Inflammatory macrophage treated with lipopolysaccharide for 4 hours (primary cell): ENCODE results near the gene FTCDNL1.
A peak's percentile ranks its signal among the peaks of the same experiment; 100 is the strongest.

Source experiments
- DNase-seq: peaks from one replicate; pipeline ENCODE4 v3.0.0-alpha.2; 2020

The FTCDNL1 gene

GRCh38 chr2:199778655-199779054, 72.3 kb downstream of the FTCDNL1 start:
- DNase-seq: peak; percentile 30

DNA sequence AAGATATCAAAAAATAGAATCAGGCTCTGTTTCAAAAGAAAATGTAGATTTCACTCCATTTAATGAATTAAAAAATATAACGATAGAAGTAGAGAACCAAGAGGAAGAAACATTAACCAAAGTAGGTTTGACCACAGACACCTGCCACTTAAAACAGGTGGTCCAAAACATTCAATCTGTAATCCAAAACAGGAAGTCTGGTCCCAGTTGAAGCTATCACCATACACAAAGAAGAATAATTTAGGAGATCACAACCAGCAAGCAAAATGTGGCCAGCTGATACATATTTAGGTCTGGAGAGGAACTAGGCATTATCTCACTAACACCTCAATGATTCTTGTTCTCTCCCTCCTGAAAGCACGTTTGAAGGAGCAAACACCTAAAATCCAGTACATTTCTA, 73.1 kb downstream of the FTCDNL1 start:
- no peak for DNase-seq

DNA sequence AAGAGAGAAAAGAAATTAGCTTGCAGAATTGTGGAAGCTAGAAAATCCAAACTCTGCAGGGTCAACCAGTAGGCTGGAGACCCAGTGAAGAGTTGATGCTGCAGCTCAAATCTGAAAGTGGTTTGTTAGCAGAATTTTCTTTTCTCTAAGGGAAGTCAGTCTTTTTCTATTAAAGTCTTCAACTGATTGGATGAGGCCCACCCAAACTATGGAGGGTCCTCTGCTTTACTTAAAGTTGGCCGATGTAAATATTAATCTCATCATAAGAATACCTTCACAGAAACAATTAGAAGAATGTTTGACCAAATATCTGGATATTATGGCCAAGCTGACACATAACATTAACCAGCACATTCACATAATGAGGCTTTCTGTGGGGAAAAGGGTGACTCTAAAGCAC, 73.7 kb downstream of the FTCDNL1 start:
- no peak for DNase-seq

- no peak for DNase-seq
Measured at GRCh38 chr2:199775267-199775666, 75.7 kb downstream of the FTCDNL1 start.

DNA sequence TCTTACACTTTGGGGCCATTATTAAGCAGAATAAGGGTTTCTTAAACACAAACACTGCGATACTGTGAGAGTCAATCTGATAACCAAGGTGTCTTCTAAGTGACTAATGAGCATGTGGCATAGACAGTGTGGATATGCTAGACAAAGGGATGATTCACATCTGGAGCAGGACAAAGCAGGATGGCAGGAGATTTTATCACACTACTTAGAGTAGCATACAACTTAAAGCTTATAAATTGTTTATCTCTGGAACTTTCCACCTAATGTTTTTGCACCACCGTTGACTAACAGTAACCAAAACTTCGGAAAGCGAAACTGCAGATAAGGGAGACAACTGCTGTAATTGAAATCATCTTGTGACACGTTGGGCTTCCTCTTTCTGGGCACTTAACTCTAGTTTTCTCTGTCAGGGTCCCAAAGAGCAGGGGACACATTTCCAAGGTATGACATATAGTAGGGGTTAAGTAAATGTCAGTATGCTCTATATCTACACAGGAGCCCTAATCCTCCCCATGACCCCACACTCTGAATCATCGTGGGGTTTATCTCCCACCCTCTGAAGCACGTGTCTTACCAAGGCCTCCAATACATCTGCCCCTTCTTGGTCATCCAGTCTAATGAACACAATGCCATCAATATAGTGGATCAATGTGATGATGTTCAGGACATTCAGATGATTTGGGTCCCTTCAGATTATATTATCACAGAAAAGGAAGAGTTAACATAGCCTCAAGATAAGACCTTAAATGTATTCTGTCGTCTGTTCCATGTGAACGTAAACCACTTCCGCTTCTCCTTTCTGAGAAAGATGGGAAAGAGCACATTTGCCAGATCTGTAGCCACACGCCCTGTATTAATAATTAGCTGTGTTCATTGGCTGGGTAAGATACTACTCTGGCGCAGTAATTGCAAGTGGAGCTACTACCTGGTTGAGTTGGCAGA, 78.7 kb downstream of the FTCDNL1 start:
- DNase-seq: peak; percentile 85

DNA sequence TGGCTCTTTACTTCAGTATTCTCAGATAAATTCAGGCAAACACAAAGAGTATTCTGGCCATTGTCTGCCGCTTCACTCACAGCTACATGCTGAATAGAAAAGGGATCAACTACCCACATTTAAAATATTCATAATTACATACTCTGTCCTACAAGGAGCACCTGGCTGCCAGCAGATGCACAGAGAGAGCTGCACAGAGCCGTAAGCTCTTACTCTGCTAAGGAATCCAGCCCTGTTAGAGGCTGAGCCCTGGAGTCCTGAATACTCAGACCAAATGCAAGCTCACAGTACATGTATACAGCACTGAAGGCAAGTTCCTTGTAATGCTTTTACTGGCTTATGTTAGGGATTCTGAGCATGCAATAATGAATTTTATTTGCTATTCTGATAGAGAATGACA, 80.3 kb downstream of the FTCDNL1 start:
- DNase-seq: no peak

GRCh38 chr2:199765646-199766045, 85.3 kb downstream of the FTCDNL1 start:
- no peak for DNase-seq

- DNase-seq: no peak
Measured at GRCh38 chr2:199764273-199764800, 86.7 kb downstream of the FTCDNL1 start.

DNA sequence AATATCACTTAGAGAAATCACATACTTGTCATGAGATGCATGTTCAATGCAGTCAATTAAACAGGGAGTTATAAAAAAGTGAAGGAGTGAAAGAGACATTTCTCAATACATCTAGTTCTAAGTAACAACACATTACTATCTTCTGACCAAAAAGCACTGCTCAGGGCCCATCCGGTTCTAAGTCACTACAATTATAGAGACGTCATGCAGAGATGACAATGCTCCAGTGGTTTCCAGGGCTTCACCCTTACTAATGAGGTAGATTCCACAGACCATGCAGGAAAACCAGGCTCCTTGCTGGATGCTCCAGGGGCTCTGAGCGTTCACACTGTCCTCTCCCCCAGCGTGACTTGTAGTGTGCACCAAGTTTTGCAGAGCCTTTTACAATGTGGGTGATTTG, 88.0 kb downstream of the FTCDNL1 start:
- no peak for DNase-seq

DNA sequence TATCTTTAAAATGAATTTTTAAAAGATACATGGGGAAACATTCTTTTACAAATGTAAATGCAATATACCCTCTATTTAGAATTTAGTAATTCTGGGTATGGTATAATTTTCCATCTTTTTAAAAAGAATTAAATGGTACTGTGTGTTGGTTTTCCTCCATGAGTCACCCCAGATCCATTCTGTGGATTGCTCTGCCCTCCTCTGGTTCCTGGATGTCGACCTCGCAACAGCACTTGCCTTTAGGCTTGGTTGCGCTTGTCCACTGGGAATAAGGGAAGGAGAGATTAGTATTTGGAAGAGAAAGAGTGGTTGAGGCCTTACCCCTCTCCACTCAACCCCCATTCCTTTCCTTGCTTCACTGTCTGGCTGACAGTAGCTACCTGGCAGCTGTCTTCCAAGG, 90.4 kb downstream of the FTCDNL1 start:
- no peak for DNase-seq

DNA sequence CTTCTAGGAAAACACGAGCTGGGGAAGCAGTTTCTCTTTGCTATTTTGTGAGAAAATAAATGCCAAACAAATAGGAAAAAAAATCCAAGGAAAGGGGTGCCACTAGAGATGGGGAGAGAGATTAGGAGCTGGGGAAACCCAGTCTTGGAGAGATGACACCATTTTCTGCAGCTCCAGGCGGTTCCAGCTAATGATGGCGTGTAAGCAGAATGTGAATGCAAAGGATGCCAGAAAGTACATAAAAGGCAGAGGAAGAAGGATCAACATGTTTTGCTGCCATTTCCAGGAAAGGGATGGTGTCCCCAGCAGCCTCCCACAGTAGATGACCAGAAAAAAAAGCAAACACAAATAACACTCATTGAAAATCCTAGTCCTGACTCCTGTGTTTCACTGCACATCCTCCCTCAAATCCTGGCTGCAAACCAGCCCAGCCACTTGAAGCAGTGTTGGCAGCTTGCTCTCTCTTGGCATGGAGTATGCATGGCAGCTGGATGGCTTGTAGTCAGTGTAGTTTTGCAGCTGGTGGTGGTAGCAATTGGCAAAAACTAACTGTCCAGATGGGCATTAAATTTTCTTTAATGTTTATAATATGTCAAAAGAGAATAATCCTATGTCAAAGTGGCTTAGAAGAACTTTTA, 93.6 kb downstream of the FTCDNL1 start:
- no peak for DNase-seq

DNA sequence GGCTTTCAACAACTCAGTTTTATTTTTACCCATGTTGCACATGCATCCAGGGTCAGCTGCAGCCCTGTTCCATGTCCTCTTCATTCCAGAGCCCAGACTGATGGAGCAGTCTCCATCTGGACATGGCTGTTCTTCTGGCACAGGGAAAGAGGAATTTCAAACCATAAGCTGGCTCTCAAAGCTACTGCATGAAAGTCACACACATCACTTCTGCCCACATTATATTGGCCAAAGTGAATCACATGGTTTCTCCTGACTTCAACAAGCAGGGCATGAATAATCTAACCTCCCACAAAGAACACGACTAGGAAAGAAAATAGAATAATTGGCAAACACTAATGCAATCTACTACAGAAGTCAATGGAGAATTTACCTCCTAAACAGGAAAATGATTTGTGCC, 94.2 kb downstream of the FTCDNL1 start:
- DNase-seq: peak; percentile 36

DNA sequence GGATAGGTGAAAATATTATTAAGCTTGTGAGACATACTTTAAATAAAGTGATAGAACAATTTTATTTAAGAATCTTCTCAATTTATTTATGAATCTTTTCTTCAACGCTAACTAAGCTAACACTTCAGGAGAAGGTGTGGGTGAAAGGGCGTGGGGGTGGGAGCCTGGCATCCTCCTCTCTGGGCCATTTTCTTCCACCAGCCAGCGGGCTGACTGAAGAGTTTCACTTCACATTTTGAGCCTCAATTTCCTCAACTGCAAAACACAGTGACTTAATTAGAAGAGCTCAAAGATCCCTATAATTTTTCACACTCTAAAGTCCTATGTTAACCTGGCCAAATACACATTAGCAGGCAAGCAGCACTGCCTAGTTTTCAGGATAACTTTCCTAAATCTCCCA, 94.8 kb downstream of the FTCDNL1 start:
- DNase-seq: peak; percentile 42

GRCh38 chr2:199754766-199755165, 96.2 kb downstream of the FTCDNL1 start:
- DNase-seq: no peak

GRCh38 chr2:199751492-199752120, 99.4 kb downstream of the FTCDNL1 start:
- DNase-seq: no peak

DNA sequence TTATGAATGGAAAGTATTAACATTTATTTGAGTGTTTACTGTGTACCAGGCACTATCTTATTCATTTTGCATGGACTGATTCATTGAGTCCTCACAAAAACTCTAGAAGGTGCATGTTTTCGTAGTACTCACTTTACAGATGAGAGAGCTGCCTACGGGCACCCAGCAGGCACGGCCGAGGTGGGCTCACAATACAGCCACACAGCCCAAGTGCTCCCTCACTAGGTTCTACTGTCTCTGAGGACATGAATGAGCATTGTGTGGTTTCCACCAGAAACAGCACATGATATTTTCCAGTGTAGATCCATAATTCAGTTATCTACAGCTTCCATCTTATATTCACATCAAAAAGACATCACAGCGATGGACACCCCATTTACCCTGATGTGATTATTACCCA, 101.4 kb downstream of the FTCDNL1 start:
- DNase-seq: no peak

DNA sequence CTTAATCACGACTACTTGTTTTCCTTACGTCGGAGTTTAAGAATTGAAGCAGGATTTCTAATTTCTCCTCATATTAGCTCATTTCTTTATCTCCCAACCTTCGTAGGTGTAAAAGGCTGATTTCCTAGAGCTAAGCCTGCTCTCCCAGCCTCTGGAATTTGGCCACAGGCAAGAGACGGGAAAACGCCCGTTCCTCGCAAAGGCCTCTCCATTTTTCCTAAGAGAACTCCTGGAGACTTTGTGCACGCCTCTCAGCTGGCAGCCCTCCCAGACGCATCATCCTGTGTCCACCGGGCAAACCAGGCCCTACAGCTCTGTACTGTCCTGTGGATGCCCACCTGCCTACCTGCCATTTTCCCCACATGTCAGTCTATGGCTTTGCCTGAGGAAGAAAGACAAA, 106.3 kb downstream of the FTCDNL1 start:
- DNase-seq: no peak

DNA sequence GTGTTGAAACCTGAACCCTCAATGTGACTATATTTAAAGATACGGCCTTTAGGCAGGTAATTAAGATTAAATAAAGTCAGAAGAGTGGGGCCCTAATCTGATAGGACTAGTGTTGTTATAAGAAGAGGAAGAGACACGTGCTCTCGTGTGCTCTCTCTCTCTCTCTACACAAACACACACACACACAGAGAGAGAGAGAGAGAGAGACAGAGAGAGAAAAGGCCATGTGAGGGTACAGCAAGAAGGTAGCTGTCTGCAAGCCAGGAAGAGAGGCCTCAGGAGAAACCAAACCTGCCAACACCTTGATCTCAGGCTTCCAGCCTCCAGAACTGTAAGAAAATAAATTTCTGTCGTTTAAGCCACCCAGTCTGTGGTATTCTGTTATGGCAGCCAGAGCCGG, 106.7 kb downstream of the FTCDNL1 start:
- no peak for DNase-seq

GRCh38 chr2:199743415-199744120, 107.4 kb downstream of the FTCDNL1 start:
- no peak for DNase-seq

DNA sequence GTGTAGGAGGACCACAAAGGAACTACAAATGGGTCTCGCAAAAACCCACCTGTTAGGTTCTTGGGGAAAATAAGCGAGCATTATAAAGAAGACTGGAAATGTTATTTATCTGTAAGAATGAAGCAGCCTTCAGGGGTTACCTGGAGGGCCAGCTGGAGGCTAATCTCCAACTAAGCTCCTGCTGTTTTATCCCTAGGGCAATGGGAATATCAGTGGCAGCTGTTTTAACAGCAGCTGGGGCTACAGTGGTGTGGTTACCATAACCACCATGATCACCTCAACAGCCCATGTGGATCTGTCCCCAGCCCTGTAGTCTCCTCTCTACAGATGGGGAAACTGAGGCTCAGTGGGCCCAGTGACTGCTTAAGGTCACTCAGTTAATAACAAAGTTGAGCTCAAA, 108.1 kb downstream of the FTCDNL1 start:
- DNase-seq: no peak

- no peak for DNase-seq
Measured at GRCh38 chr2:199740111-199740428, 110.9 kb downstream of the FTCDNL1 start.

DNA sequence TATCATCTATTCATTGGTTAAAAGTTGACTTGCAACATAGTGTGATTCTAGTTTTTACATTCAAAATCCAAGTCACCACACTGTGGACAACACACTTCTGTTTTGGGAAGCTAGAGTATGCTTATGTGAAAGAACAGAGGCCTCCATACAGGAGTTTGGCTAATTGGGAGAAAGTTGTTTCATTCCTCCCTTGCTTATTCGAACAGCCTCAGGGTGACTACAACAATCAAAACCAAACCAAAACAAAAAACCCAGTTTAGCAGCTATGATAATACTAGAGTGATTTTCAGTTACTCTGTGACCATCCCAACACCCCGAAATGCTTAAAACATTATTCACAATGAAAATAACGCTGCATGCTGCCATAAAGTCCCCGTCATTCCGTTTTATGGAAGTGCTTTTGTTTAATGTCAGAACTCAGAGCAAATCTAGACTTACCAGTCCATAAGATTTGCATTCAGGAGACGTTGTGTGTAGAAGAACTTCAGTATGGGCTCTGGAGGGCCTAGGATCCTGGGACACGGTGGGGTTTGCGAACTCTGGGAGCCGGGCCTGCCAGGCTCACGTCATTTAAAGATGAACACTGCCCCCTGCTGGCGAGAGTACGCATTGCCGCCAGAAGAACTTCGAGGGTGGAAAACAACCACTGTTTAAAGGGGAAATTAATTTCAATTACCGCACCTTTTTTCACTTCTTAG, 111.4 kb downstream of the FTCDNL1 start:
- DNase-seq: peak; percentile 58
